Kidney epithelial cell (primary cell): ENCODE data around the gene RNF166. TPM values are rescaled to one million over a fixed set of nuclear protein-coding genes. Genes with fewer than 3 reads are reported as not detected.

ENCODE experiments used
- DNase-seq: peaks from one replicate; pipeline ENCODE4 v3.0.0-alpha.2; 2010; ENCODE audit warnings: low read depth
- H3K27me3 ChIP-seq: 2 replicates; pipeline ENCODE4 v1.6.0; 2011; ENCODE audit warnings: low read length; ENCODE audit not compliant: control insufficient read depth, insufficient read depth
- H3K36me3 ChIP-seq: 2 replicates; pipeline ENCODE4 v1.5.1; 2011; ENCODE audit warnings: low read length; ENCODE audit not compliant: control insufficient read depth, insufficient read depth
- H3K4me3 ChIP-seq: 2 replicates; pipeline ENCODE4 v1.5.1; 2011; ENCODE audit warnings: low read depth, mild to moderate bottlenecking, control low read depth, low read length
- CTCF ChIP-seq: IDR thresholded peaks from 2 replicates; pipeline ENCODE4 v1.5.1; 2011; ENCODE audit warnings: mild to moderate bottlenecking, moderate library complexity, low read length, control low read depth, inconsistent platforms; ENCODE audit not compliant: insufficient read depth, poor library complexity, severe bottlenecking
- total RNA-seq: library from RNA; depleted of rRNA; stranded (reverse); fragments of >200 nt; gene quantifications from 2 replicates; pipeline ENCODE4 v1.2.3, GENCODE V29; 2015

RNF166 gene
- total RNA-seq, 1 donor from 2014 or later: 33.0 TPM

- Histone ChIP-seq H3K36me3 (peaks cover 9% of the 10 kb centered on the region), H3K27me3 (no peaks in the 10 kb centered on the region), H3K4me3 (no peak overlapping the region)
- TF ChIP-seq CTCF: no peak
- DNase-seq: no peak
These were observed 13.7 kb upstream of the RNF166 start for GRCh38 chr16:88719933-88720296.

GRCh38 chr16:88719267-88719932 lies 13.2 kb upstream of the RNF166 start:
- Histone ChIP-seq H3K4me3 (no peak overlapping the region), H3K36me3 (peaks cover 11% of the 10 kb centered on the region), H3K27me3 (no peaks in the 10 kb centered on the region)
- TF ChIP-seq CTCF: no peak
- no peak for DNase-seq

- no peak for TF ChIP-seq CTCF
These were observed 12.0 kb upstream of the RNF166 start for GRCh38 chr16:88718178-88718577.

GRCh38 chr16:88716601-88717001 lies 10.4 kb upstream of the RNF166 start:
- Histone ChIP-seq H3K36me3 (peaks cover 11% of the 10 kb centered on the region), H3K27me3 (no peaks in the 10 kb centered on the region), H3K4me3 (no peak overlapping the region)
- no peak for TF ChIP-seq CTCF
- DNase-seq: no peak

More at GRCh38 chr16:88718178-88718577, 12.0 kb upstream of the RNF166 start:
- Histone ChIP-seq H3K36me3 (peaks cover 11% of the 10 kb centered on the region), H3K4me3 (no peak overlapping the region), H3K27me3 (no peaks in the 10 kb centered on the region)
- no peak for DNase-seq

- DNase-seq: no peak
- peaks cover 9% of the 10 kb centered on the region for H3K36me3 ChIP-seq
- H3K27me3 ChIP-seq: no peaks in the 10 kb centered on the region
- no peak overlapping the region for H3K4me3 ChIP-seq
- TF ChIP-seq CTCF: no peak
These were observed 10.0 kb upstream of the RNF166 start for GRCh38 chr16:88716201-88716600.
